AG04450 (cell line): Measurements from ENCODE around the gene DYRK1B. TPM values are rescaled to one million over a fixed set of nuclear protein-coding genes. Genes with fewer than 3 reads are reported as not detected.

Experiments used
- CTCF ChIA-PET: fragments of 300-600, 350-600 bp; formaldehyde crosslinking; extraction: SDS; loops from one replicate; lab custom pipeline; 2022; ENCODE audit warnings: antibody characterized with exemption, inconsistent platforms; lab: Charles Lee
- POLR2A ChIA-PET: fragments of 350-600 bp; formaldehyde crosslinking; extraction: SDS; loops from one replicate; lab custom pipeline; 2021; ENCODE audit warnings: antibody characterized with exemption, inconsistent platforms; lab: Yijun Ruan, JAX
- DNase-seq: peaks from one replicate; pipeline ENCODE4 v3.0.0-alpha.2; 2011; ENCODE audit warnings: low read depth, low spot score
- H3K27ac ChIP-seq: one replicate; pipeline ENCODE4 v1.5.1; 2012; ENCODE audit warnings: low read depth, low read length, control low read depth
- H3K27me3 ChIP-seq: one replicate; pipeline ENCODE4 v1.6.0; 2012; ENCODE audit warnings: low read length; ENCODE audit not compliant: control insufficient read depth, insufficient read depth
- H3K4me3 ChIP-seq: 2 replicates; pipeline ENCODE4 v1.5.1; 2011; ENCODE audit warnings: mild to moderate bottlenecking, low read depth, low read length, control low read depth
- H3K9me3 ChIP-seq: 2 replicates; pipeline ENCODE4 v1.5.1; 2012; ENCODE audit warnings: low read length; ENCODE audit not compliant: control insufficient read depth, insufficient read depth
- CTCF ChIP-seq: IDR thresholded peaks from 2 replicates; pipeline ENCODE4 v1.5.1; 2011; ENCODE audit warnings: low read depth, low read length, control low read depth, inconsistent platforms
- polyA plus RNA-seq: library from polyadenylated mRNA; depleted of rRNA; stranded (reverse); fragments of >200 nt; gene quantifications from 2 replicates; pipeline ENCODE4 v1.2.3, GENCODE V29; 2011

Gene DYRK1B
- polyA plus RNA-seq, 1 experiment, result 9.2 TPM

GRCh38 chr19:39802958-39803357 is 31.0 kb downstream of the DYRK1B start:
- H3K9me3 ChIP-seq, result no peaks in the 10 kb centered on the region
- DNase-seq, result no peak
- no peak overlapping the region for H3K27ac ChIP-seq
- ChIA-PET CTCF (interaction anchor here (0.6 to 4.9 kb wide), 4 partner anchors 10 to 168 kb away, joined by 3 to 31 read pairs (median 13); partner anchors contain the start of gene PSMC4), POLR2A (no interaction called here)
- no peak for TF ChIP-seq CTCF
- no peak overlapping the region for H3K4me3 ChIP-seq
- peaks cover 6% of the 10 kb centered on the region for H3K27me3 ChIP-seq

- no peak for DNase-seq
- Histone ChIP-seq H3K27ac (no peak overlapping the region), H3K27me3 (peaks cover 3% of the 10 kb centered on the region), H3K9me3 (no peaks in the 10 kb centered on the region), H3K4me3 (no peak overlapping the region)
- CTCF ChIA-PET, result interaction anchor here (0.5 to 11.7 kb wide), 3 partner anchors 8 to 173 kb away, joined by 3 to 226 read pairs (median 4); partner anchors contain the start of genes FBL and PSMC4
- no peak for TF ChIP-seq CTCF
- POLR2A ChIA-PET, result no interaction called here
Measured at GRCh38 chr19:39797083-39797482, 36.9 kb downstream of the DYRK1B start.

GRCh38 chr19:39796000-39796498 is 37.9 kb downstream of the DYRK1B start:
- Histone ChIP-seq H3K4me3 (no peak overlapping the region), H3K9me3 (no peaks in the 10 kb centered on the region), H3K27ac (no peak overlapping the region), H3K27me3 (peaks cover 3% of the 10 kb centered on the region)
- no peak for DNase-seq
- POLR2A ChIA-PET, result no interaction called here
- CTCF ChIA-PET, result interaction anchor here (11.7 kb wide), 1 partner anchor 48 kb away, joined by 226 read pairs; the partner anchor contains the start of gene FBL
- no peak for TF ChIP-seq CTCF

- Histone ChIP-seq H3K27me3 (peaks cover 3% of the 10 kb centered on the region), H3K4me3 (no peak overlapping the region), H3K9me3 (no peaks in the 10 kb centered on the region), H3K27ac (no peak overlapping the region)
- no peak for DNase-seq
- ChIA-PET POLR2A (interaction anchor here (0.6 kb wide), 1 partner anchor 28 kb away, joined by 11 read pairs; no protein-coding TSS in a partner anchor), CTCF (interaction anchor here (0.6 to 11.7 kb wide), 3 partner anchors 49 to 183 kb away, joined by 3 to 226 read pairs (median 5); partner anchors contain the start of genes FBL and PSMC4)
- no peak for TF ChIP-seq CTCF
Measured at GRCh38 chr19:39795001-39795400, 39.0 kb downstream of the DYRK1B start.

- DNase-seq, result peak; percentile 30
- no peaks in the 10 kb centered on the region for H3K9me3 ChIP-seq
- H3K27ac ChIP-seq, result no peak overlapping the region
- TF ChIP-seq CTCF, result peak; percentile 97
- CTCF ChIA-PET, result interaction anchor here (0.7 to 11.7 kb wide), 30 partner anchors 8 to 372 kb away, joined by 3 to 226 read pairs (median 7); partner anchors contain the start of genes DYRK1B, FBL and PSMC4
- POLR2A ChIA-PET, result interaction anchor here (0.8 kb wide), 1 partner anchor 41 kb away, joined by 4 read pairs; the partner anchor contains the start of gene DYRK1B
- H3K4me3 ChIP-seq, result peak overlapping the region; percentile 69
- peaks cover 3% of the 10 kb centered on the region for H3K27me3 ChIP-seq
Measured at GRCh38 chr19:39792999-39793546, 40.9 kb downstream of the DYRK1B start.
